Measurements from ENCODE around the gene ADAMTS2.

DNA sequence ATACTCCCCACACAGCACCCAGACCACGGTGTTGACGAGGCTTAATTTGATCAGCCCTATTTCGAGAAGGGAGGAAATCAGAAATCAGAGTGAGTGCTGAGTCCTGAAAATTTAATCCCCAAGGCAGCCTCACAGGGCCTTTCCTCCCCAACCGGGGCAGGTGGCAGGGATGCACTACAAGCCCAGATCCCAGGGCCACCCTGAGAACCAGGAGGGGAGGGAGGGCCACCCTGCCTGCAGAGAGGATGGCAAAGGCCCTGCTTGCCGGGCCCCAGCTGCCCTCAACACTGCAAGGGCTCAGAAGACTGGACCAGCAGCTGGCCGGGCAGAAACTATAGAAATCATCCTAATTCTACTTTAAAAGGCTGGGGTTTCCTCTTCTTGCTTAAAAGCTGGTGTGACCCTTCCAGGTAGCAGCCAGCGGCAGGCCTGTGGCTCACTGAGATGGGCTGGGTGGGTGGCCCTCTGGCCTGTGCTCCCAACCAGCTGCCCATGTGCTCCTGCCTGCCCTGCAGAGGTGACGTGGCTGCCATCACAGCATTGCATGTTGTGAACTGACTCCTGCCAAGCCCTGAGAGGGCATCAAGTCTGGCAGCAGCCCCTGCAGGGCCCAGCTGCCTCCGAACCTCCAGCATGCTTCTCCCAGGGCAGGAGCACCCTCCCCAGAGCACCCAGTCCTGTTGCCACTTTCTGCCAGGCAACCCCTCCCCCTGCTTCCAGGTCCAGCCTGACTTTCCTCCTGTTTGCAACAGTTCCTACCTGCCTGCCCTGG, 122.8 kb downstream of the ADAMTS2 start:
- TF ChIP-seq, protein P1, sequence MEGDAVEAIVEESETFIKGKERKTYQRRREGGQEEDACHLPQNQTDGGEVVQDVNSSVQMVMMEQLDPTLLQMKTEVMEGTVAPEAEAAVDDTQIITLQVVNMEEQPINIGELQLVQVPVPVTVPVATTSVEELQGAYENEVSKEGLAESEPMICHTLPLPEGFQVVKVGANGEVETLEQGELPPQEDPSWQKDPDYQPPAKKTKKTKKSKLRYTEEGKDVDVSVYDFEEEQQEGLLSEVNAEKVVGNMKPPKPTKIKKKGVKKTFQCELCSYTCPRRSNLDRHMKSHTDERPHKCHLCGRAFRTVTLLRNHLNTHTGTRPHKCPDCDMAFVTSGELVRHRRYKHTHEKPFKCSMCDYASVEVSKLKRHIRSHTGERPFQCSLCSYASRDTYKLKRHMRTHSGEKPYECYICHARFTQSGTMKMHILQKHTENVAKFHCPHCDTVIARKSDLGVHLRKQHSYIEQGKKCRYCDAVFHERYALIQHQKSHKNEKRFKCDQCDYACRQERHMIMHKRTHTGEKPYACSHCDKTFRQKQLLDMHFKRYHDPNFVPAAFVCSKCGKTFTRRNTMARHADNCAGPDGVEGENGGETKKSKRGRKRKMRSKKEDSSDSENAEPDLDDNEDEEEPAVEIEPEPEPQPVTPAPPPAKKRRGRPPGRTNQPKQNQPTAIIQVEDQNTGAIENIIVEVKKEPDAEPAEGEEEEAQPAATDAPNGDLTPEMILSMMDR (IDR thresholded peaks at IDR 0.05), result no peak
- TF ChIP-seq POLR2A (IDR thresholded peaks at IDR 0.05), result no peak

Data from lower leg skin (tissue), 3 donors.